Stimulated activated CD8-positive, alpha-beta memory T cell treated with anti-CD3 and anti-CD28 coated beads, Interleukin-15, amount 100 ng/mL, for 1 hour (primary cell): ENCODE results near the gene RAMP3.

Experiments
- DNase-seq: peaks from one replicate; pipeline ENCODE4 v3.0.0-alpha.2; 2020; ENCODE audit warnings: low read depth

RAMP3 gene

DNA sequence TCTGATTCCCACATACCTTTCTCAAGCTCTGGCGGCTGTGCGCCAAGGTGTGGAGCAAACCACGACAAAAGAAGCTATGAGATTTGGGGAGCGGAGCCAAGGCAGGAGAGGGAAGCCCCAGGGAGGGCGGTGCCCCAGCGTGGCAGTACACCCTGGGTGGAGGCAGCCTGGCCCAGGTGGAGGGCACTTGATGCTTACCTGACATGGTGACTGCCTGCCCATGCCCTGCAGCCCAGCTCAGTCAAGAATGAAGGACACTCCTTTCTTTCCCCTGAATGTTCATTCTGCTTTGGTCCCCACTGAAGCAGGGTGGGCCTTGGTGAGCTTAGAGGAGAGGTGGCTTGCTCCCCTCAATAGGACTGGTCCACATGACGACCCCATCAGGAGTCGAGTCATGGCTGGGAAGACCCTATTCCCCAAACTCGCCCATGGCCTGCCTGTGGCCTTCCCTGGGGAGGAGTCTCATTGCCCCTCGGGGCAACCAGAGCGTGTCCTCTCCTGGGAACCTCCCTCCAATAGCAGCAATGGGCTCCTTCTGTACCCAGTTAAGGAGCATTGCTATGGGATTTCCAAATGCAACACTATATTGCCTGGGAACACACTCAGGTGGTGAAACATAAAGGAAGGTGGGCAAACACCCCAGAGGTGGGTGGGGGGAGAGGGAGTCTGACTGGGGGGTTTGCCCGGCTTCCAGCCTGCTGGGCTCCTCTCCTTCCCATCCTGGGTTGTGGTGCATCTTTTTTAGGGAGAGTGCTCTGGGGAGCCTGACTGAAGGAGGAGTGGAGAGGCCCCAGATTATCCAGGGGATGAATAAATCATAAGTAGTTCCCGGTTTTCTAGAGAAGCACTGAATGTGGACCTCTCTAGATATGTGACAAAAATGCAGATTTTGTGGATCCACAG lies 22.7 kb downstream of the RAMP3 start:
- DNase-seq, result no peak

DNA sequence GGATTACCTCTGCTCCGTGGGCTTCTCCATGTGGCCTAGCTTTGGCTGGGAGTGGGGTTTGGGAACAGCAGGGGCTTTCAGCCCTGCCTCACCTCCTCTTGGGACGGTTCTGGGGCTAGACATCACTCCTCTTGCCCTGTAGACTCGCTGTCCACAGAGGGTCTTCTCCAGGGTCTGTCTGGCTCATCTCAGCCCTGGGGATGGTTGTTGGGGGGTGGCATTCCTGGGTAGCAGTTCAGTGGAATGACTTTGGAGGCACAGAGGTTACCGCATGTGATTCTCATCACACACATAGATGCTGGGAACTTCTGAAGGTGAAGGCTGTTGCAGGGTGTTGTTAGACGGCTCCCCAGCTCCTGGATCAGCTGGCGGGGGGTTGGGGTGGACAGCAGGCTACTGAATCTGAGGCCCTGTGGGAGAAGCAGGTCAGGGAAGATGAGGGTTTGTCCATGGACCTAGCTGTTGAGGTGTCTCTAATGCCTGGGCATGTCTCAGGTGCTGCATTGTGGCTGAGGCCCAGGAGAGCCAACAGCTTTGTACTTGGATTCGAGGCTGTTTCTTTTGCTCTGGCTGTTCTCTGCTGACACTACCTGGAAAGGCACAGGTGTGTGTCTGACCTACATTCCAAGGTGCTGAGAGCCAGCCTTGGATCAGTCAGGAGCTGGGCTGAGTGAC lies 23.8 kb downstream of the RAMP3 start:
- DNase-seq, result no peak

DNA sequence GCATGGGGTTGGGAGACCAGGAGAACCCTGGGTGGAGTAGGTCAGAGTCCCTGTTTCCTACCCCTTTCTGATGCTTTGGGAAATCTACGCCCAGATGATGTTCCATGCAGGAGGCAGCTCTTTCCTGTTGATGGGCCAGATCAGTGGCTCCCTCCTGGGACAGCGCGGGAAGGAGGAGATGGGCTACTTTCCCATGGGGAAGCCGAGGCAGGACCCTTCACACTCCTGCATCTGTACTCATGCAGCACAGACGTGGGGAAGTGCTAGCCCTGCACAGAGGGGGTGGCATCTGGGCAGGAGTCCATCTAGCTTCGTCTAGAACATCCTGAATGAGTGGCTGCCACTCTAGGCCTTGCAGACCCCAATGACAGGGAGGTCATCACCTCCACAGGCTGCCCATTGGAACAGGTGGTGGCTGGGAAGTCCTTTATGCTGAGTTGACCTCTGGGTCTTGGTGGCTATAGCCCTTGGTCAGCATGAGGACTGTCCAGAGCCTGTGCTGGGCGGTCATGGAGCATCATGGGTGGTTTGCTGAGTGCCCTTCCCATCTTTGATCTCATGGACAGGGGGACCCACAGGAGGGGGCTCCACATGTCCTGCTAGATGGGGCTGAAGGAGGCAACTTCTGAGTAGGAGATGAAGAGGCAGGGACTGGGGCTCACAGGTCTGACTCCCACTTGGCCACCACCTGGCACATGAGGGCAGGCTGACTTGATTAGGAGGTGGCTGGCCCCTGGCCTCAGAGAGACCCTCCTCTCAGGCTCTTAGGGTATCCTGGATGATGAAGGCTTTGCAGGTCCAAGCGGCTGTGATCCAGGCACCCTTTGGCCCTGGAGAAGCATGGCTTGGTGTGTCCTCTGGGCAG lies 24.6 kb downstream of the RAMP3 start:
- DNase-seq, result no peak

DNA sequence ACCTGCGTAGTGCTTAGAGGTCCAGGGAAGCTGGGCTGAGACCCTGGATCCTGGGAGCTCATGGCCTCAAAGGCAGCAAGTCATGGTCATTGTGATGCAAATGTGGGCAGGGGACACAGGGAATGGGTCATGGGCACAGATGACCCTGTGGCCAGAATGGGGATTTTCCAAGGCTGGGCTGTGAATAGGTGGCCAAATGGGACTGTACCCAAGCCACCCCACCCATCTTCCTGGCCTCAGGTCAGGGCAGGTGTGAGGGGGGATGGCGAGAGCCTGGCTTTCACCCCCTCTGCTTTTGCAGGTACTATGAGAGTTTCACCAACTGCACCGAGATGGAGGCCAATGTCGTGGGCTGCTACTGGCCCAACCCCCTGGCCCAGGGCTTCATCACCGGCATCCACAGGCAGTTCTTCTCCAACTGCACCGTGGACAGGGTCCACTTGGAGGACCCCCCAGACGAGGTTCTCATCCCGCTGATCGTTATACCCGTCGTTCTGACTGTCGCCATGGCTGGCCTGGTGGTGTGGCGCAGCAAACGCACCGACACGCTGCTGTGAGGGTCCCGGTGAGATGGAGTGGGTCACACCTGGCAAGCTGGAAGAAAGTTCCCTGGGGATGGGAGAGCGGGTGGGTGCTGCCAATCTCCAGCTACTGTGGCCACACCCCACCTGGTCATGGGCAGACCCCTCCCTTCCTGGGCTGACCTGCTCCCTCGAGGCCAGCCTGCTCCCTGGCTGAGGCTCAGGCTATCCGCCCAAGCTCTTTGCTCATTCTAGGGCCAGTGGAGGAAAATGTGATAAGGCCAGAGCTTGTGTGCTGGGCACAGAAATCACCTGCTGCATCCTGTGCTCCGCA lies 25.5 kb downstream of the RAMP3 start:
- DNase-seq, result no peak

DNA sequence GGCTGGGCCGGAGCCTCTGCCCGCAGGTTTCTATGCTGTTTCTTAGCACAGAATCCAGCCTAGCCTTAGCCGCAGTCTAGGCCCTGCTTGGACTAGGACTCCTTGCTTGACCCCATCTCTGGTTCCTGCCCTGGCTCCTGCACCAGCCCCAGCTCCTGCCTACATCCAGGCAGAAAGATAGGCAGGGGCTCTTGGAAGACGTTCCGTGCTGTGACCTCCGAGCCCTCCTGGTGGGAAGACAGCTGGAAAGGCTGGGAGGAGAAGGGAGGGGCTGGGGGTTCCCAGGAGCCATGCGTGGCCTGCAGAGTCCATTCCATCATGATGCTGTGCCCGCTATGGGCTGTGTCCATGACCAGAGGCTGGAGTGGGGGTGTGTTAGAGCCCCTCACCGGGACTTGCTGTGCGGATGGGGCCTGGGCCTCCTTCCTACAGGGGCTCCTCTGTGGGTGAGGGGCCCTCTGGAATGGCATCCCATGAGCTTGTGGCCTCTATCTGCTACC lies 26.2 kb downstream of the RAMP3 start:
- no peak for DNase-seq

DNA sequence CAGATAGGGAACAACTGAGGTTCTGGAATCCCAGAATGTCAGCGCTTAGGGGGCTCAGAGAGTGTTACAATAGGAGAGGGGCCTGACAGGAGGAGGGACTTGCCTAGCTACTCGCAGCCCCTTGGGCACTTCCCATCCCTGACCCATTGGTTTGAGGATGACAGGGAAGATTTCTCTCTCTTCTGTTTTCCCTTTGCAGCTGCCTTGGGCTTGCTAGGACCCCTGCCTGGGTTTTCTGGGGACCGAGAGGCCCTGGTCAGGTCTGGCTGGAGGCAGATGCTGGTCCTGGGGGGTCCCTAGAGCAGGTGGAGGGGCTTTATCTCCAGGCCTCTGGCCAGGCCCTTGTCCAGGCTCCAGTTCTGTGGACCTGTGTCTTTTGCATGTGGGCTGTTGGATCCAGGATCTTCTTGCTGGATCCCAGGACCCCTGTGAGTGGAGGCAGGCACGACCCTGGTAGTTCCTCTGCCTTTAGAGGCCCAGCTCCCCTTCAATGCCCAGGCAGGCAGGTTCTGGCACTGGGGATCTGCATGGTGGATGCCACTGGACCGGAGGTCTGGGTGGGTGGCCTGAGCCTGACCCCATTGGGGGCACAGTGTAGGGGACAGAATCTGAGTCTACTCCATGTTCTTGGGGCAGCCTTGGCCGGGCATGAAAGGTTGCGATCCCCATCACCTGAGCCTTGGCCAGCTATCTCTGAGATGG lies 26.9 kb downstream of the RAMP3 start:
- DNase-seq, result no peak

DNA sequence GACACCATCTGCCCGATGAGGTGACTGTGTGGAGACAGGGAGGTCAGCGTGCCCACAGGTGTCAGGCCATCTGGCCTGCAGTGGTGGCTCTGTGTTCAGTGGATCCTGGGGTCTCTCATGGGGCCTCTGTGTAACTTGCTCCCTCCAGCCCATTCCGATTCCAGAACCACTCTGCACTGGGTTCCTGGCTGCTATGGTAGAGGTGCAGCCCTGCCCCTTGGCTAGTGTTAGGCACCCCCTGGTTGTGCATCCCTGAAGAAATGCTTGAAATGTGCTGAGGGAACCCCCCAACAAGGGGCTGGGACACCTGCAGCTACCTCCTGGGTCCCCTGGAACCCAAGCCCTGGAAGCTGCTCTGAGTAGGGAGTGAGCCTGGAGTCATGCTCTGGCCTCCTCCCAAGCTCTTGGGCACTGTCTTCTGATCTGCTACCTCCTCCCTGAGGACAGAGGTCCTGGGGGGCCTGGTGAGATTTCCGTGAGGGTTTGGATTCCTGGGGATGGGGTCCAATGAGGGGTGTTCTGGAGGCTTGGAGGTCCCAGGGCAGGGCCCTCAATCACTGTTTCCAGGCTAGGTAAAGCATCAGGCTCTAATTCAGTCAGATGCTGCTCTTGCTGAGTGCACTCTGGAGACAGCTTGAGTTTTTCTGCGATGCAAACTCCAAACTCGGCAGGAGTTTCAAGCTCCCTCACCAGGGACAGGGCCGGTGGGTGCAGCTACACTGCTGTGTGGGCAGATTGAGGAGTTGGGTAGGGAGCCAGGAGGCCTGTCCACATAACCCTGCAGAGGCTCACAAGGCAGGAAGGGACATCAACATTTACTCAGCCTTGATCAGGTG lies 27.7 kb downstream of the RAMP3 start:
- DNase-seq, result no peak

DNA sequence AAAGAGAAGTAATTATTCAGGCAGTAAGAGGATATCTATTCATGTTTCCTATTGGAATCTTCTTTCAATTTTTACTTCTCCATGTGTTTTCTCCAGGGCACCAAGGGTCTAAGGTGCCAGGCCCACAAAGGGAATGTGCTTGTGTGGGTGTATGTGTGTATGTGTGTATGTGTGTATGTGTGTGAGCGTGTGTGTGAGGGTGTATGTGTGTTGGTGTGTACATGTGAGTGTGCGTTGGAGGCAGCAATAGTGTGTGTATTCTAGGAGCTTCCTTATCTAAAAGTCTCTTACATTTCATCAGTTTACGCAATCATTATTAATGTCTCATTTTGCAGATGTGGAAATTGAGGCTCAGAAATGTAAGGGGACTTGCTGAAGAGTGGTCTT lies 28.3 kb downstream of the RAMP3 start:
- no peak for DNase-seq

DNA sequence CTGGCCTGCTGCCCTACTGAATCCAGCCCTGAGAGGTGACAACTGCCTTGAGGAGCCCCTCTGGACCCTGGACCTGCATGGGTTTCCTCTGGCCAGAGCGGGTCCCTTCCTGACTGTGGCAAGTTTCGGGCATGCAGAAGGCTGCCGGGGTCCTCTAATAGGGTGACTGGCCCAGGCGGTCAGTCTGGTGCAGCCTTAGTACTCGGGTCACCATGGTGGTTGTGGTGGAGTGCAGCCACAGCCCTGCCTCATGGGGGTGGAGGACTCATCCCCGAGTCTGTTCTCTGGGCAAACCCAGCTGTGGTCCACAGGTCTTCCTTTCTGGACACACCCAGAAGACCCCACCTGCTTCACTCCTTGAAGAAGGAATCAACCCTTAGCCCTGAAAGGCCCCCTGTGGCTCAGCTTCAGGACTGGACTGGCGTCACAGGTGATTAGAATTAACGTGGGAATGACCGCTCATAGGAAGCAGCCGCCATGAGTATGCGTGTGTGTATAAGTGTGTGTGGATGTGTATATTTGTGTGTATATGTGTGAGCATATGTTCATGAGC lies 28.7 kb downstream of the RAMP3 start:
- no peak for DNase-seq

DNA sequence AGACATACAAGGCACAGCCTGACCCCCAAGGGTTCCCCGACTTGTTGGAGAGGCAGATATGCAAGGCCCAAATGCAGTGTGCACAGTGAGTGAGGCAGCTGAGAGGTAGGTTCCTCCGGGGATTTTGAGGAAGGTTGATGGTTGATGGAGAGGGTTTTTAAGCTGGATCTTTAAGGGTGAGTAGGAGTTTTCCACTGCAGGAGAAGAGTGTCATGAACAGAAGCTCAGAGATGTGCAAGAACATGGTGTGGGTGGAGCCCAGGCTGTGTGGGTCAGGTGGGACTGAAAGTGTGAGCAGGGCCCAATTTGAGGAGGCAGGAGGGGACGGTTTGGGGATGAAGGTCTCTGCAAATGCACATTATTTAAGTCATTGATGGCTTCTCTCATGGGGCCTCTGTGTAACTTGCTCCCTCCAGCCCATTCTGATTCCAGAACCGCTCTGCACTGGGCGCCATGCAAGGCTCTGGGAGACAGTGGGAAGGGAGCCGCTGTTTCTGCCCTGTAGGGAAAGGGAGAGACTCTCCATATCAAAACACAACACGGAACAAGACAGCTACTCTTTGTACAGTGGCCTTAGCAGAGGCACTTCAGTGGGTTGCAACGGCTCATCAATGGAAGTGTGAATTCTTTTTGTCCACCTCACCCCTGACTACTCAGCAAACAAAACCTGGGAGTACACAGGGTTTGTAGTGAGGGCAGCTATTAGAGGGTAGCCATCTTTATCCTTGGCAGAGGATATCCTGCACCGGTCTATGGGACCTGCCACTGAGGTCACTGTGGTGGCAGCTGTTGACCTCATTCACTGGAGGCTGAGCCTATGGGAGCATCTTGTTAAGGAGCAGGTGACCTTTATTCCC lies 29.7 kb downstream of the RAMP3 start:
- DNase-seq, result no peak

DNA sequence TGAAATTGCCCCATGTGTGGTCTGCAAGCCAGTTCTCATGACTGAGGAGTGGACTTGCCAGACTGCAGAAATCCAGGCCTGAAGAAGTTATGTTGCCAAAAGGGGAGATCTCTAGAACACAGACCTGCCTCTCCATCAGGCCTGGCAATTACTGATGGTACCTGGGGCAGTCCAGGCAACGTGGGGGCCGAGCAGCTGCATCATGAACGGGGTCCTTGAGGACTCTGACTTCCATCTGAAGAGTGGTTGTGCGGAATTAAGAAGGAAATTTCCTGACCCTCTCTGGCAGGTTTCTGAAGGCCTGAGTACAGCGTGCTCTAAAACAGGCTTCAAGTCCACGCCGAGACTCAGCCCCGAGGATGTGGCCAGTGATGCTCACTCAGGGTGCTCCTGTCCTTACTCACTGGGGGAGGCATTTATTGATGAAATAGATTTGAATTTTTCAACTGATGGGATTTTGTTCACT lies 30.4 kb downstream of the RAMP3 start:
- DNase-seq, result no peak

DNA sequence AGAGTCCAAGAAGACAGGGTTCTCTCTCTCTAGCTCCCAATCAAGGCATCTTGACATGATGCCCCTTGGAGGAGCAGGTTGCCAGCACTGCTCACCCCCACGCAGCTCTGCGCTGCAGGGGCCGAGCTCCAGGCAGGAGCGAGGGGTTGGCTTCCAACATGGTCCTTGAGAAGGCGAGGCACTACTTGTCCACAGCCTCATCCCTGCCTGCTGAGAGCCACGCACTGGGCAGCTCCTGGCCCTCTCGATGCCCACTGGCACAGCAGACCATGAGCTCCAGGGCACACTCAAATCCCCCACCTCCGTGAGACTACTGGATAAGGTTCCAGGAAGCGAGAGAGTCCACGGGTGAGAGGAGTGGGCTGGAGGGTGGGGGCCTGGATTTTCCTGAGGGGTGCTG lies 31.1 kb downstream of the RAMP3 start:
- no peak for DNase-seq

DNA sequence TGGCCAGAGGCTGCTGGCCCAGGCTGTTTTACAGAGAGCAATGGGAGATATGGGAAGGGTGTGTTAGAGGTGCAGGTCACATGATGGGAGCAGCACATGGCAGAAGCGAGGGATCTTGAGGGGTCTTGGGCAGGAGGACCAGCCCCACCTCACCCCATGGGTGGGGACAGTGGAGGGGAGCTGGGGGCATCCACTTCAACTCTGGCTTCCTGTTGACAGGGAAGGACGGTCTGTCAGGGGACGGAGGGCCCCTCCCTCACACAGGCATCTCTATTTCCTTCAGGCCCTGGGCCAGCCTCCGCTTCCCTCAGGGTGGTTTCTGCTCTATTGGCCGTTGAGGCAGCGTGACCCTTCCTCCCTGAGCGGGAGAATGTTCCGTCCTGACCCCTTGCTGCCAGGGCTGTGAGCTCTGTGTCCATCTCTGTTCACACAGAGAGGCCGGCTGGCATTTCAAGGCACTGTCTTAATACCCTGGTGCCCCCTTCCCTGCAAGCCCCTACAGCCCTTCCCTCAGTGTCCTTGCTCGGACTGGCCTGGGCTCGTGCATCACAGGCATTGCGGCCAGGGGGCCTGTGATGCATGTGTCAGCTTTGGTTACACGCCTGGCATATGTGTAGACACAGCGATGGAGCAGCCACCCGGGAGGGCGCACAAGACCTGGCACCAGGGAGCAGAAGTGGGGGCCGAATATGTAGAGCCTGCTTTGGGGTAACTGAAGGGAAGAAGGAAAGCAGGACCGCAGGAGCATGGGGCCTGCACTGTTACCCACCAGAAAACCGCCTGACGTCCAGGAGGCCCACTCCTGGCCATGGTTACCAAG lies 31.8 kb downstream of the RAMP3 start:
- DNase-seq, result no peak

DNA sequence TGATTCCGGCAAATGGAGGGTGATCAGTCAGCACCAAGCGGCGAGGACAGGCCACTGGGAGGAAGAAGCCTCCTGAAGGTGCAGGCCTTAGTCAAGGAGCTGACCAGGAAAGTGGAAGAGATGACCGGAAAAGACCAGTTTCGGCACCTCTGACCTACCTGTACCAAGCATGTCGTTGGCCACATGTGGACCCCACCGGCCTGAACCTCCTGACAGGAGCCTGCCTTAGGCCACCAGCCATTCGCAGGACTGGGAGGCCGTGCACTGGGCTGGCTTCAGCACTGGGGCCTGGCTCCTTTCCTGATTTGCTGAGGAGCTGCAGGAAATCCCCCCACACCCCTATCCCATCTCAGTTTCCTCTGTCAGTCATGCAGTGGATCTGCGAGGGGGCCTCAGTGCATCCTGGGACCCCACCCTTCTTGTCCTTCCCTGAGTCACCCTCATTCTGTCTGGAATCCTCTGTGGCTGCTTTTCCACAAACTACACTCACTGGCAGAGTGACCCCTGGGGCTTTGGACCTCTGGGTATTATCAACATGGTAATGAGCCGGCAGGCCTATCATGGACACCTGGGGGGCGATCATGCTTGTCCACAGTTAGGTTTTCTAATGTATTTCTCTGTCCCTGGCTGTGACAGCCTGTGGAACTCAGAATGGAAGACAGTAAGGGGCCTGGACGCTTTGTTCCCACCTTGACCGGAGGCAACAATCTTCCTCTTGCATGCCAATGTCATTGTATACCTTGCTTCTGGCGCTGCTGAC lies 33.0 kb downstream of the RAMP3 start:
- no peak for DNase-seq

DNA sequence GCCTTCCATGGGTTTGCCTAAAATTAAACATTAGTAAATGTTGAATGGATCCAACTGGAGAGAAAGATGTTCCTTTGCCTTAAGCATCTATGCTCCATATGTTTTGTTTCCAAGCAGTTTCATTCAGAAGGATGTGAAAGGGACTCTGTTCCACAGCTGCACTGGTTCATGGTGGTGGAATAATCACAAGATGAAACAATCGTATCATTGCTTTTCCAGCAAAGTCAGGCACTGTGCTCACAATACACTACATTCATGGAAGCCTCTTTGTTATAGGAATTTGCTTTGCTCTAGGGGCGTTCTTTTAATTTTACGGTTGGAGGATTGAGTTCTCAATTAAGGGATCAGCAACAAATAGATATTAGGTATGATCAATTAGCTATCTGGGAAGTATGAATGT lies 33.8 kb downstream of the RAMP3 start:
- DNase-seq, result no peak

DNA sequence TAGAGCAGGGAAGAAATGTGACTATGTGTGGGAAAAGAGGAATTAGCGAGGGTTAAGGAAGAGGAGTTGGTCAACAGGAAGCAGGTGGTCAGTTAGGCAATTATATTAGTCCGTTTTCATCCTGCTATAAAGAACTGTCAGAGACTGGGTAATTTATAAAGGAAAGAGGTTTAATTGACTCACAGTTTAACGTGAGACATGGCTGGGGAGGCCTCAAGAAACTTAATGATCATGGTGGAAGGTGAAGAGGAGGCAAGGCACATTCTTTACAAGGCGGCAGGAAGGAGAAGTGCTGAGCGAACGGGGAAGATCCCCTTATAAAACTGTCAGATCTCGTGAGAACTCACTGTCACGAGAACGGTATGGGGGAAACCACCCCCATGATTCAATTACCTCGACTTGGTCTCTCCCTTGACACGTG lies 35.0 kb downstream of the RAMP3 start:
- no peak for DNase-seq

DNA sequence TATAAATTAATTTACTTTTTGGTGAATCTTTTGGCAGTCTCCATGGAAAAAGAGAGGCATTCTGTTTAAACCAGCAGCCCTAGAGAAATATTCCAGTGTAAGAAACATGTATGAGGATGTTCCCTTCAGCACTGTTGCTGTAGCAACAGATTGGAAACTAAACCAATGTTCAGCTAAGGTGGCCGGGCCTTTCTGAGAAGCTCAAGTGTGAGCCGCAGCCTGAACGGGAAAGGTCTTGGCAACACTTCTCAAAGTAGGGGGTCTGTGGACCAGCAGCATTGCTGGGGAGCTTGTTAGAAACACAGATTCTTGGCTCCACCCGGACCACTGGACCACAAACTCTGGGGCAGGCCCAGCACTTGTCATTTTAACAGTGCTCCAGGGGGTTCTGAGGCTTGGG lies 36.2 kb downstream of the RAMP3 start:
- DNase-seq, result no peak
